ENCODE results near the gene RHBDL2. TPM values are rescaled to one million over a fixed set of nuclear protein-coding genes. Genes with fewer than 3 reads are reported as not detected.
"Not testable (repeated sequence)": the region's sequence is repeated elsewhere in the genome, so short reads cannot be mapped to it uniquely, and the experiment has no call there.

Gene RHBDL2
- total RNA-seq, 2 experiments from 2014 or later: not detected

DNA sequence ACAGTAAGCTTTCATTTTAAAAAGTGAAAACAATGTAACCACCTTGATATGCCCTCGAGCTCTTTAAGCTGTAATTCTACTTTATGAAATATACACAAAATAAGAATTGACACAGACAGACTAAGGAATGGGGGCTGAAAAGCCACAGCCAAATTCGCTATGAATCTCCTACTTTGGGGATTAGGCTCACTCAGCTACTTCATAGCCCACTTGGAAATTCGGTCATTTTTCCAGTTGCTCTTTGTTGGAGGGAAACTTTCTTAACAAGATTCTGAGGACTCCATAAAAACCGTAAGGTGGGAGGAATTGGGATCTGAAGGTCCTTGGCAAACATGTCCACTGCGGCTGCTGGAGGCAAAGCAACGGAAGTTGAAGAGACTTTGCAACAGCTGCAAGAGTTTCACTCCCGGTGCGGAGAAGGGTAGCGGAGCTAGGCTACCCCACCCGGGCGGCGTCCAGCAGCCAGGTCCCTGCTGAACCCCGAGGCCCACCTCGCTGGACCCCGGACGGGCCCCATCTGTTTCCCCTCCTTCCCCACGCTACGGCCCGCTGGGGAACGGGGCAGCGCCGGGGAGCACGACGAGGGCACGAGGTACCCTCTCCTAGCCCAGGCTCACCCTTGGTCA is 69.1 kb downstream of the RHBDL2 start:
- peaks cover 27% of the 10 kb centered on the region for H3K4me1 Mint-ChIP-seq

DNA sequence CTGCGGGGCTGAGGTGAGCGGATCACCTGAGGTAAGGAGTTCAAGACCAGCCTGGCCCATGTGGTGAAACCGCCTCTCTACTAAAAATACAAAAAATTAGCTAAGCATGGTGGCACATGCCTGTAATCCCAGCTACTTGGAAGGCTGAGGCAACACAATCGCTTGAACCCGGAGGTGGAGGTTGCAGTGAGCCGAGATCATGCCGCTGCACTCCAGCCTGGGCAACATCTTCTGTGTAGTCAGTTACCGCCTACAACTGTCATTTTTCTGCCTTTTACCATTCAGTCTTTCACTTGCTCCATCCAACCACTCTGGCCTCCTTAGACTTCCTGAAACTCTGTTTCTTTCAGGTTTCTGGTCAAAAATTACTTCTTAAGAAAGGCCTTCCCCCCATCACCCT is 70.6 kb downstream of the RHBDL2 start:
- H3K27ac Mint-ChIP-seq: no peak overlapping the region
- H3K36me3 Mint-ChIP-seq: peaks cover 15% of the 10 kb centered on the region
- H3K9me3 Mint-ChIP-seq: no peaks in the 10 kb centered on the region
- no peak for DNase-seq
- peaks cover 27% of the 10 kb centered on the region for H3K4me1 Mint-ChIP-seq
- H3K4me3 Mint-ChIP-seq: no peak overlapping the region
- H3K27me3 Mint-ChIP-seq: no peaks in the 10 kb centered on the region

More for the DNA sequence above, 69.1 kb downstream of the RHBDL2 start:
- H3K9me3 Mint-ChIP-seq: no peaks in the 10 kb centered on the region
- H3K36me3 Mint-ChIP-seq: peaks cover 15% of the 10 kb centered on the region
- H3K27me3 Mint-ChIP-seq: no peaks in the 10 kb centered on the region
- H3K4me3 Mint-ChIP-seq: peak overlapping the region; percentile 89
- peak overlapping the region; percentile 80 for H3K27ac Mint-ChIP-seq
- DNase-seq: peak; percentile 31

DNA sequence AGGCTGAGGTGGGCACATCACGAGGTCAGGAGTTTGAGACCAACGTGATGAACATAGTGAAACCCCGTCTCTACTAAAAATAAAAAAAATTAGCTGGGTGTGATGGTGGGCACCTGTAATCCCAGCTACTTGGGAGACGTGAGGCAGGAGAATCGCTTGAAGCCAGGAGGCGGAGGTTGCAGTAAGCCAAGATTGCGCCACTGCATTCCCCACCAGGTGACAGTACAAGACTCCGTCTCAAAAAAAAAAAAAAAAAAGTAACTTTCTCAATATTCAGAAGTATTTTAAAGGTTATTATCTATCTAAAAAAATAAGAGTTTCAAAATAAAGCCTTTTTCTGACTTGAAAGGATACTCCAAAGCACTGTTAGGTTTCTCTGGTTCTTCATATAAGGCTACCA is 74.4 kb downstream of the RHBDL2 start:
- Mint-ChIP-seq H3K27ac (no peak overlapping the region), H3K4me1 (peaks cover 30% of the 10 kb centered on the region)
- no peak for DNase-seq

DNA sequence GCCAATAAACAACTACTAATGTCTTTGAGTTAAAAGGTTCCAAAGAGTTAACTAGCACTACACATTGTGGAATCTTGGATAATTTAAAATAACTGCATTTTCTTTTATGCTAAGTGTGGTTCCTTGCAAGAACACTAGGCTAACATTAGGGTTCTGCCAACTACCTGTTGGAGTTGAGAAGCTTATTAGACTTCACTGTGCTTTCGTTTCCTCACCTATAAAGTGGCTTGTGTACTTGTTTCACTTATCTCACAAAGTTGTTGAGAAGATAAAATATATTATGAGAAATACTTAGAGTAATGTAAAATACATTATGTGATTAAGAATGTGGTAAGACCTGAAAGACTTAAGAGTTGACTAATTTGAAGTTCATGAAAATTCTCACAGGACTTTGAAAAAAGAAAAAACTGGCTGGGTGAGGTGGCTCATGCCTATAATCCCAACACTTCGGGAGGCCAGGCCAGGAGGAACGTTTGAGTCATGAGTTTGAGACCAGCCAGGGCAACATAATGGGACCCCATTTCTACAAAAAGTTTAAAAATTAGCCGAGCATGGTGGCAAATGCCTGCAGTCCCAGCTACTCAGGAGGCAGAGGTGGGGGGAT is 76.4 kb downstream of the RHBDL2 start:
- Mint-ChIP-seq H3K36me3 (peaks cover 12% of the 10 kb centered on the region), H3K27me3 (no peaks in the 10 kb centered on the region), H3K9me3 (no peaks in the 10 kb centered on the region), H3K4me1 (peaks cover 29% of the 10 kb centered on the region), H3K27ac (no peak overlapping the region), H3K4me3 (no peak overlapping the region)
- no peak for DNase-seq

More for the DNA sequence above, 74.4 kb downstream of the RHBDL2 start:
- H3K36me3 Mint-ChIP-seq: peaks cover 15% of the 10 kb centered on the region
- no peaks in the 10 kb centered on the region for H3K27me3 Mint-ChIP-seq
- no peaks in the 10 kb centered on the region for H3K9me3 Mint-ChIP-seq
- H3K4me3 Mint-ChIP-seq: no peak overlapping the region

DNA sequence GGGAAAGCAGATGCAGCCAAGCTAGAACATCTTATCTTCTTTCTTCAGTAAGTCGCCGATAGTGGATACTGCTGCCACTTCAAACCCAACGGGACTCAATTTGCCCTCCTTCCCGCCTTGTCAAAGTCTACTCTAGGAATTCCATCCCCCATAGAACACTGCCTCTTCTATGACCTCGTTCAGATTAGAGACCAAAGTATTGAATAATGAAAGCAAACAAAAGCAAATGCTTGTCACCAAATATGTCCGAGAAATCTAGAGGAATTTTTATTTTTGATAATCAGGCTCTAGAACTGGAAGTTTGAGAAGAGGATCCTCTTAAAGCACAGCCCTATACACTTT is 81.2 kb downstream of the RHBDL2 start:
- no peak for DNase-seq
- Mint-ChIP-seq H3K27ac (peak overlapping the region; percentile 59), H3K4me3 (peak overlapping the region; percentile 87), H3K4me1 (peaks cover 34% of the 10 kb centered on the region), H3K9me3 (no peaks in the 10 kb centered on the region), H3K27me3 (no peaks in the 10 kb centered on the region), H3K36me3 (no peaks in the 10 kb centered on the region)

DNA sequence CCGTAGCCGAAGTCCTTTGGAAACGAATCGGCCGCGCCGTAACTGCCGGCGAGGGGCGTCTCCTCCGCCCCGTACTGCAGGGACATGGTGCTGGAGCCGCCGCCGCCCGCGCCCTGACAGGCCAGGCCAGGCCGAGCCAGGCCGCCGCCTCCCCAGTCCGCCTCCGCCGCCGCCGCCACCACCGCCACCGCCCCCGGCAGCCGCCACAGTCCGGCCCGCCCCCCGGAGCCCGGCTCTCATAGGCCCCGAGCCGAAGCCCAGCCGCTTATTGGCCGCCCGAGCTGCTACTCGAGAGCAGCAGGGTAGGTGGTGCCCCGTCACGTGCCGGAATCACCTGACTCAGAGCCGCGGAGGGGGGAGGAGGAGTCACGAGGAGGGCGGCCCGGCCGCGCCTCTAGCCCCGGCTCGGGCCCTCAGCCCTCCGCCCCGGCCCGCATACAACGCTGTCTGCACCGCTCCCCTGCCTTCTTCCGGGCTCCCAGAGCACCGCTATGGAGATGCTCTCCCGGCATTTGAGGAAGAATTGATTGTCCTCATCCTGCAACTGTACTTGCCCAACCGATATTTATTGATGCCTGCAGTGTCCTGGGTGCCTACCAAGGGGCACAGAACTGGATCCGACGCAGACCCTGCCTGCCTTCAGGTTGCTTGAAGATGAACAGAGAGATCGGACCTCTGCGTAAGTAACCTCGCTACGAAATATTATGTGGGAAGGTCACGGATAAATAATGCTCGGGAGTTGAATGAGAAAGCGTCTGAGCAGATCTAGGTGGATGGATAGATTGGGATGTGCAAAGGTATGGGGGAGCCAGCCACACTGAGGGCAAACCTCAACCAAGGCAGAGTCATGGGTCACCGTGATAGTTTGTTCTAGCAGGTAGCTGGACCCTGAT is 81.8 kb downstream of the RHBDL2 start, which contains the start of gene RRAGC:
RRAGC (minus strand) TSS at position 212 of the 893 bp plus-strand sequence; CDS start at position 86, 126 bp downstream.
- H3K27me3 Mint-ChIP-seq: no peaks in the 10 kb centered on the region
- peaks cover 32% of the 10 kb centered on the region for H3K4me1 Mint-ChIP-seq
- H3K9me3 Mint-ChIP-seq: no peaks in the 10 kb centered on the region
- peak within 1 kb of the TSS; percentile 87 for H3K4me3 Mint-ChIP-seq
- DNase-seq: peak; percentile 98
- no peaks in the 10 kb centered on the region for H3K36me3 Mint-ChIP-seq
- peak within 1 kb of the TSS; percentile 74 for H3K27ac Mint-ChIP-seq

DNA sequence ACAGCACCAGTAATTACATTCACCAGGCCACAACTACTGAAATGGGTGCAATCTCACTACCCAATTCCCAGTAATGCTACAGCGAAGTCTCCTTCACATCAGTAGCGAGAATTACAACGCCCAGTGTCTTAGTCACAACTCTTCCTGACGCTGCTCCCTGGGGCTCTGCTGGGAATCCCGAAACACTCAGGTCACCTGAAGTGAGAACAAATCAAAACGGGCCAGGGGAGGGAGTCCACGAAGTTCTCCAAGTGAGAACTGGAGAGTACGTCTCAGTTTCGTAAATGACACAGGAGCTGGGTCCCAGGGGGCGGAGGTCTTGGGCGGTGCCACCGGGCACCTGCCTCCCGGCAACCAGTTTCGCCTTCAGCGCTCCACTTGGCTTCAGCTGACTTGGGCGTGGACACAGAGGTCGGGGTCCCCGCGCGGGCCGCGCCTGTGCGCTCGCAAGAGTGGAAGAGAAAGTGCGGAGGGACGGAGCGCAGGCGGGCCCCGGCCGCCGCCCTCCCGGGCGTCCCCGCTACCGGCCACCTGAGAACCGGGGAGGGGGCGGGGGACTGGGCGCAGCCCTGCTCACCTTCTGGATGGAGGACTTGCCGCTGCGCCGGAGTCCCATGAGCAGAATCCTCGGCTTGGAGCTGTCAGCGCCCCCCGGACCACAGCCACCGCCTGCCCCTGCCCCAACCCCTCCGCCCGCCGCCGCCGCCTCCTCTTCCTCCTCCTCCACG is 82.6 kb downstream of the RHBDL2 start:
- peak overlapping the region; percentile 74 for H3K27ac Mint-ChIP-seq
- no peaks in the 10 kb centered on the region for H3K9me3 Mint-ChIP-seq
- no peaks in the 10 kb centered on the region for H3K27me3 Mint-ChIP-seq
- peaks cover 32% of the 10 kb centered on the region for H3K4me1 Mint-ChIP-seq
- no peaks in the 10 kb centered on the region for H3K36me3 Mint-ChIP-seq
- DNase-seq: peak; percentile 58
- peak overlapping the region; percentile 87 for H3K4me3 Mint-ChIP-seq

DNA sequence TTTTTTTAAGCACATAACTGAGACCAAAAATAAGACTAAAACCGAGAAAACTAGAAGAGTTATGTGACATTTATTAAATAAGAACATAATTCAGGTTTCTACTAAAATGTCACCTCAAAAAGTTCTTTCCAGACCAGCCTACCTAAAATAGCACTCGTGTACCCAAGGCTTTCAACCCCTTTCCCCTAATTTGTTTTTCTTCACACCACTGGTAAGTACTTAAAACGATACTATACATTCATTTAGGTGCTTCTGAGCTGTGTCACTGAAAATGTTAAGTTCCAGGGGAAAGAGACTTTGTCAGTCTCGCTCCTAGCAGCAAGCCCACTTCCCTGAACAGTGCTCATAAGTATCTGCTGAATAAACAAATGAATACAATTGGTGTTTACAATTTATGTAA is 88.8 kb downstream of the RHBDL2 start:
- Mint-ChIP-seq H3K9me3 (no peaks in the 10 kb centered on the region), H3K4me3 (no peak overlapping the region), H3K27ac (peak overlapping the region; percentile 4), H3K4me1 (peaks cover 13% of the 10 kb centered on the region), H3K36me3 (peaks cover 2% of the 10 kb centered on the region), H3K27me3 (no peaks in the 10 kb centered on the region)
- DNase-seq: no peak

DNA sequence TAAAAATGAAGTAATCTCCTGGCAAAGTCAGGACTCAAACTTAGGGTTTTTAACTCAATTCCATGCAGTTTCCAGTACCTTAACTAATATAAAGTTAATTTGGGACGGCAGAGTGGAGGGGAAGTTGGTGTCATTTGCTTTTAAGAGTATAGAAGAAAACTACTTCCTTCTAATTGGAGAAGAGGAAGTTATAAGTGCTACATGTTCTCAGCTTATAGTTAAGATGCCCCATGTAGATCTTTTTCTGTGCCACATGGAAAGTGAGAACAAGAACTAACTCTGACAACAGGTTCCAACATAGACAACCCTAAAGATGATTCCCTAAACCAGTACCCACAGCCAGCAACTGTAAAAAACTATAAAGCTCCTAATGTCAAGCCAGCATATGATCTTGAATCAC is 93.6 kb downstream of the RHBDL2 start:
- H3K27ac Mint-ChIP-seq: no peak overlapping the region
- peaks cover 14% of the 10 kb centered on the region for H3K36me3 Mint-ChIP-seq
- peaks cover 3% of the 10 kb centered on the region for H3K9me3 Mint-ChIP-seq
- H3K4me3 Mint-ChIP-seq: no peak overlapping the region
- no peak for DNase-seq
- peaks cover 6% of the 10 kb centered on the region for H3K4me1 Mint-ChIP-seq
- no peaks in the 10 kb centered on the region for H3K27me3 Mint-ChIP-seq

DNA sequence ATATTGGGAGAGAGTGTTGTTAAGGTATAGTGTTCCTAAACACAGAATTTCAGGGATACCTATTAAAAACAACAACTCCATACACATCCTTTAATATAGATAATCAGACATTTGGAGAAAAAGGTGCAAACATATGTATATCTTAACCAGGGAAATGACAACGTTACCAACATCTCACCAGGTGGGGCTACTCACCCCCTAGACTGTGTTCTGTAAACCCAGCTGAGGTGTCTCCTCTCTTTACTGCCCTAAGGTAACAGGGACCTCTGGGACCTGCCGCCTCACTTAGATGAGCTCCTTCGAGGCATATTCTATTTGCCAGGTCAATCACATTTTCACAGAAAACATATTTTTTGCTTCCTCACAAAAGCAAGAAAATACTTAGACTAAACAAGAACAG is 95.4 kb downstream of the RHBDL2 start:
- peaks cover 16% of the 10 kb centered on the region for H3K36me3 Mint-ChIP-seq
- H3K27me3 Mint-ChIP-seq: no peaks in the 10 kb centered on the region
- no peak overlapping the region for H3K4me3 Mint-ChIP-seq
- no peaks in the 10 kb centered on the region for H3K4me1 Mint-ChIP-seq
- DNase-seq: no peak
- H3K27ac Mint-ChIP-seq: no peak overlapping the region
- H3K9me3 Mint-ChIP-seq: peaks cover 3% of the 10 kb centered on the region

DNA sequence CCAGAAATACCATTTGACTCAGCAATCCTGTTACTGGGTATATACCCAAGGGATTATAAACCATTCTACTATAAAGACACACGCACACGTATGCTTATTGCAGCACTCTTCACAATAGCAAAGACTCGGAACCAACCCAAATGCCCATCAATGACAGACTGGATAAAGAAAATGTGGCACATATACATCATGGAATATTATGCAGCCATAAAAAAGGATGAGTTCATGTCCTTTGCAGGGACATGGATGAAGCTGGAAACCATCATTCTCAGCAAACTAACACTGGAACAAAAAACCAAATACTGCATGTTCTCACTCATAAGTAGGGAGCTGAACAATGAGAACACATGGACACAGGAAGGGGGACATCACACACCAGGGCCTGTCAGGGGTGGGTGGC is 96.5 kb downstream of the RHBDL2 start:
- not testable (repeated sequence) for H3K9me3 Mint-ChIP-seq, H3K4me1 Mint-ChIP-seq, H3K4me3 Mint-ChIP-seq, H3K27ac Mint-ChIP-seq, DNase-seq, H3K27me3 Mint-ChIP-seq
- H3K36me3 Mint-ChIP-seq: peaks cover 14% of the 10 kb centered on the region

DNA sequence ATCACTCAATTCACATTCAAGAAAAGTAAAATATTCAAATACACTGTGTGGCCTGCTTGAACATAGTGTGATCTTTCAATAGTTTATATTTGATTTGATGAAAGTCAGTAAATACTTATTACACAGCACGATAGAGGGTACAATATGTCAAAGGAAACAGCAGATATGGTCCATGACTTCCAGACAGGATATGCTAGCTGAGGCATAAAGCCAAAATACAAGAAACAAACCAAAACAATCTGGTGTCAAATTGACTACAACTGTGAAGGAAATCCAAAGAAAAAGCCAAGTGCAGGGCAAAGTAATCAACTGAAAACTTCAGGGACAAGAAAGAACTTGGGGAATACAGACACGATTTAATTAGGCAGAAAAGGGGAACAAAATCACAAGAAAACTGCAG is 101.3 kb downstream of the RHBDL2 start:
- H3K36me3 Mint-ChIP-seq: peaks cover 16% of the 10 kb centered on the region
- H3K27ac Mint-ChIP-seq: no peak overlapping the region
- peaks cover 3% of the 10 kb centered on the region for H3K9me3 Mint-ChIP-seq
- no peak for DNase-seq
- H3K4me1 Mint-ChIP-seq: peaks cover under 1% of the 10 kb centered on the region
- H3K27me3 Mint-ChIP-seq: no peaks in the 10 kb centered on the region
- H3K4me3 Mint-ChIP-seq: no peak overlapping the region

DNA sequence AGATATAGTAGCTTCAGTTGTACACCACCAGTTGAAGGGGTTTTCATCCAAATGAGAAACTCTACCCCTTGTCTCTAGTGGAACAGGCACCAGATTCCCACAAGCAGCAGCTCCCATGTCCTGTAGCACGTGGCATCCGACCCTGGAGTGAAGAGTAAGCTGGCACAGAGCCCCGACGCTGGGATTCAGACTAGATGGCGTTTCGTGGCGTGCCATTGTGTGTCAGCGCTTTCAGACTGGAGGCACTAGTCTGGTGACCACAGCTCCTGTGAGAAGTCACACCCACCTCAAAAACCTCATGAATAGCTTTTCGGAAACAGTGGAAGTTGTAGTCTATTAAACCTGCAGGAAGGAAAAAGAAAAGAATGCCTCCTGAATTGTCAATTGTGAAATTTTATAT is 102.3 kb downstream of the RHBDL2 start:
- Mint-ChIP-seq H3K9me3 (no peaks in the 10 kb centered on the region), H3K27ac (no peak overlapping the region), H3K4me1 (peaks cover 4% of the 10 kb centered on the region), H3K27me3 (peaks cover 4% of the 10 kb centered on the region), H3K36me3 (peaks cover 10% of the 10 kb centered on the region), H3K4me3 (no peak overlapping the region)
- DNase-seq: no peak

DNA sequence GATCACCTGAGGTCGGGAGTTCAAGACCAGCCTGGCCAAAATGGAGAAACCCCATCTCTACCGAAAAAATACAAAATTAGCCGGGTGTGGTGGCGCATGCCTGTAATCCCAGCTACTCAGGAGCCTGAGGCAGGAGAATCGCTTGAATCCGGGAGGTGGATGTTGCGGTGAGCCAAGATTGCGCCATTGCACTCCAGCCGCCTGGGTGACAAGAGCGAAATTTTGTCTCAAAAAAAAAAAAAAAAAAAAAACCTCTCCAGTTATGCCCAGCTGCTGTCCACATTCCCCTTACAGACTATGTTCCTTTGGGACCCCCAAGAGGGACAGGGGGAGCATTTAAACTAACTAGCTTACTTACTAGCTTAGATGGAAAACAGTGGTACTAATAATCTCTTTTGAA is 105.3 kb downstream of the RHBDL2 start:
- not testable (repeated sequence) for H3K4me3 Mint-ChIP-seq

More for the DNA sequence above, 105.3 kb downstream of the RHBDL2 start:
- not testable (repeated sequence) for H3K9me3 Mint-ChIP-seq, H3K36me3 Mint-ChIP-seq, DNase-seq, H3K27ac Mint-ChIP-seq, H3K27me3 Mint-ChIP-seq, H3K4me1 Mint-ChIP-seq

Measured in activated naive CD8-positive, alpha-beta T cell treated with anti-CD3 and anti-CD28 coated beads for 36 hours (primary cell).